Measurements from ENCODE around the gene NCOA7.

NCOA7 gene, protein sequence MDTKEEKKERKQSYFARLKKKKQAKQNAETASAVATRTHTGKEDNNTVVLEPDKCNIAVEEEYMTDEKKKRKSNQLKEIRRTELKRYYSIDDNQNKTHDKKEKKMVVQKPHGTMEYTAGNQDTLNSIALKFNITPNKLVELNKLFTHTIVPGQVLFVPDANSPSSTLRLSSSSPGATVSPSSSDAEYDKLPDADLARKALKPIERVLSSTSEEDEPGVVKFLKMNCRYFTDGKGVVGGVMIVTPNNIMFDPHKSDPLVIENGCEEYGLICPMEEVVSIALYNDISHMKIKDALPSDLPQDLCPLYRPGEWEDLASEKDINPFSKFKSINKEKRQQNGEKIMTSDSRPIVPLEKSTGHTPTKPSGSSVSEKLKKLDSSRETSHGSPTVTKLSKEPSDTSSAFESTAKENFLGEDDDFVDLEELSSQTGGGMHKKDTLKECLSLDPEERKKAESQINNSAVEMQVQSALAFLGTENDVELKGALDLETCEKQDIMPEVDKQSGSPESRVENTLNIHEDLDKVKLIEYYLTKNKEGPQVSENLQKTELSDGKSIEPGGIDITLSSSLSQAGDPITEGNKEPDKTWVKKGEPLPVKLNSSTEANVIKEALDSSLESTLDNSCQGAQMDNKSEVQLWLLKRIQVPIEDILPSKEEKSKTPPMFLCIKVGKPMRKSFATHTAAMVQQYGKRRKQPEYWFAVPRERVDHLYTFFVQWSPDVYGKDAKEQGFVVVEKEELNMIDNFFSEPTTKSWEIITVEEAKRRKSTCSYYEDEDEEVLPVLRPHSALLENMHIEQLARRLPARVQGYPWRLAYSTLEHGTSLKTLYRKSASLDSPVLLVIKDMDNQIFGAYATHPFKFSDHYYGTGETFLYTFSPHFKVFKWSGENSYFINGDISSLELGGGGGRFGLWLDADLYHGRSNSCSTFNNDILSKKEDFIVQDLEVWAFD

DNA sequence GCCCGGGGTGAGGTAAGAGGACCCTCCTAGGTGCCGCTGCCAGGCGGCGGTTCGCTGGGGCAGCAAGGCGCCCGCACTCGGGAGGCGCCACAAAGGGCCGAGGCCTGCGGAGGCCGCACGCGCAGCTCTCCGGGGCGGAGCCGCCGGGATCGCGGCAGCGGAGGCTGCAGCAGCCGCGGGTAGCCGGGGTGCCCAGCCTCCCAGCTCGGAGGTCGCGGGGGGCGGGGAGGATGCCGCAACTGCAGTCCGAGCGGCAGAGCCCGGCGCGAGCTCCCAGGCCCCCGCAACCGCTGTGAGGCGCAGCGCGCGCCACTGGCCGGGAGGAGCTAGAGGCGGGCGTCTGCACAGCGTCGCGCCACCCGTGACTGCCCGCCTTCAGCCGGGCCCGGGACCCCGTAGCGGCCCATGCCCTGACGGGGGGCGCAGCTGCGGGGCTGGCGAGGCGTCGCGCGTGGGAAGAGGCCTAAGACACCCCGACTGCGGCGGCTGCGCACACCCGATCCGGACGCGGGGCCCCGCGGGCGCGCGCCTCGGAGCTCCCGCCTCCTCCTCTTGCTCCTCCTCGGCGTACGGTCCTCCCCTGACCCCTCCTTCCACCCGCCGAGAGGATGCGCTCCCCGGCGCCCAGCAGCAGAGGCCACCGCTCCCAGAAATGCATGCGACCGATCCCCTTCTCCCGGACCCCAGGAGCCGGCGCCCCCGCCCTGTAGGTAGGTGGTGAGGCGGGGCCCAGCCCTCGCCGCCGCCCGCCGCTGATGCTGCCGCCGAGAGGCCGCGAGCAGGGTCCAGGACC is at the start of gene NCOA7:
NCOA7 (plus strand) TSS at position 603 of the 793 bp plus-strand sequence. CDS start 24,395 bp downstream, outside the sequence.
- peak; percentile 86 for DNase-seq

DNA sequence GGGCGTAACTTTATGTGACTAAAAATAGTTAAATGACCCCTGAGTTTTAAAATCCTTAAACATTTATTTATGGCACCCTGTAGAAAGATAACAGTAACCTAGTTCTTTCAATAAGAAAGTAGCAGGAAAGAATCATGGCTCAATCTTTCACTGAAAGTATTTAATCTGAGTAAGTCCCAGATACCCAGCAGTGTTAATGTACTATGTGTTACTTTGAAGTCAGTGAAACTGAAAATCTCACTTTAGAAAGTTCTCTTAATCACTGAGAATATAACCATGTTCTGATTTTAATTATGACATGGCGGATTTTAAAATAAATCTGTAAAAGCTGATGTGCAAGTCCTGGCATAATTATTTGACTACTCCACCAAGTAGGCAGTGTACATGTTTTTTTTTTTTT is 49.4 kb upstream of the NCOA7 start:
- no peak for DNase-seq

DNA sequence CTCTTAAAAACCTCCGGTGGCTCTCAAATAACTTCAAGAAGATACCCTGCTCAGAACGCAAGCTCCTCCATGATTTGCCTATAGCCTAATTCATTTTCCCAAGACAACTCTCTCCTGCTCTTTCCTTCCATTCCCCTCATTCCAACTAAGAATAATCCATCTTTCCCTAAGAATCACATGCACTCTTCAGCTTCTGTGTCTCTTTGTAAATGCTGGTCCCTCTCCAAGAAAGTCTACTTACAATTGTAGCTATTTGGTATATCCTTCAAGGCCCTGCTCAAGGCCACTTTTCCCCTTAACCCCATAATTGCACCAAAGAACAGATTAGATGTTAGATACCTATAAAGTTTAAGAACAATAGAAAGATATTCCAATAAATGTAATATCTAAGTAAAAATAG is 48.7 kb upstream of the NCOA7 start:
- DNase-seq, result no peak

DNA sequence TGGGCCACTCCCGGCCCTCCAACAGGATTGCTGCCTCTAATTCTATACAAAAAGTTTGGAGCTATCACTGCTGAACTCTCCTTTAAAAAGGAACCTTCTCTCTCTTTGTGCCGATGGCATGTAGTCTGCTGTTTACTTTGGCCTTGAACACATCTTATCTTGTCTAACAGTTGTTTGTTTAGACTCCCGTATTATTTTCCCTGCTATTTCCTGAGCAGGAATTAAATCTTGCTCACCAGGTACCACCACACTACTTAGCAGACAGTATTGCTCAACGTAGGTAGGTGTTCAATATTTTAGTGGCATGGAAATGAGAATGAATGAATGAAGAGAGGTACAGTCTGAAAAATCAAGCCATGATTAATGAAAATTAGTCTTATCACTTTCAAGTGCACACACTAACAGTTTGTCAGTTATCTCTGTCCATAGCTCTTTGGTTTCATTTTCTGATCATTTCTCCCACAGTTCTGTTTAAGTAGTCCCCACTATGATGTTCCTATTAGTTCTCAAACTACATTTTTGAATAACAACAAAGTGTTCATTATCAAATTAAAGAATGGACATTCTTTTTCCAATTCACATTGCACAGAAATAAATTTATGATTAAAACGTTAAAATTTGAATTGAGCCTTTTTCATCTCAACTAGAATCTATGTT is 48.2 kb upstream of the NCOA7 start:
- DNase-seq, result no peak

DNA sequence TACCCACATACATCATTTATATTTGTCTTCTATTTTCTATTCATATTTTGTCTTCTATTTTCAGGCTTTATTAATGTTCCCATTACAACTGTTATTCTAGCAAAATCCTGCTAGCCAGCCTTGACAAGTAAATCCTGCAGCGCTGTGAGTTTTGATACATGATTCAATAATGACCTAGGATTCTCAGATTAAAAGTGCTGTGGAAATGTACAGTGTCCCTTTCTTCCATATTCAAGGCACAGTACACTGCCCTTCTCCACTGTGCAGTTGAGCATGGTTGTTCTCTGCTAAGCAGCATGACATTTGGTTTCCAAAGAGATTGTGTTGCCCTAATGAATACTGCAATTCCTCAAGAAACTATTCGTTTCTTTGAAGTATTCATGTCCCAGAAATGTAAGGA is 47.2 kb upstream of the NCOA7 start:
- DNase-seq, result no peak

DNA sequence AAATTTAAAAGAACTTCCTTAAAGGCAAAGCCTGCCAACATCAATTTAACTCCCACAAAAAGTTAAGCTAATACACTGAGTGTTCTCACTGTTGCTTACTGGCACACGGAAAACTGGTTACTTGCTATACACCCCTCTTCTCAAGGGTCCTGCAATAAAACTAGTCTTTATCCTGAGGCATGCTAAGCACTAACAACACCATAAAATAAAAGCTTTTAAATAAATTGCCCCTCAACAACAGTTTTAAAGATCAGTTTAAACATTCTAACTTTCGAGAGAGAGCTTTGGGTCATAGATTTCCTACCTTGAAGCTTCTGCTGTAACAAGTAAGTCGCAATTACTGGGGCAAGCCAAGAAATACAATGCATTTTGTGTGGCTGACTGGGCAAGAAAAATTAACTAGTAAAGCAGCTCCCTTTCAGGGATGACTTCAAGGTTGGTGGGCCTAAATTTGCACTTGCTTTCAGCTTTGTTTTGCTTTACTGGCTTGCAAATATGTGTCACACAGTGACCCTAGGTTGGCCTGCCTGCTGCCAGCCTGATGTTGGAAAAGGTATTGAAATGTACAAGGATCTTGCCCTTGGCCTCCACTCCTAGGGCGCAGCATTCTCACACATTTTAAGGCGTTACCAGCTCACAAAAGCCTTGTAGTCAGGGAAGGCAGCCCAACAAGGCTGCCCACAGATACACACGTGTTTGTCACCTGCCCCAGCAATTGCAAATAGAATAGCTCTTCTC is 45.3 kb upstream of the NCOA7 start:
- DNase-seq, result no peak

DNA sequence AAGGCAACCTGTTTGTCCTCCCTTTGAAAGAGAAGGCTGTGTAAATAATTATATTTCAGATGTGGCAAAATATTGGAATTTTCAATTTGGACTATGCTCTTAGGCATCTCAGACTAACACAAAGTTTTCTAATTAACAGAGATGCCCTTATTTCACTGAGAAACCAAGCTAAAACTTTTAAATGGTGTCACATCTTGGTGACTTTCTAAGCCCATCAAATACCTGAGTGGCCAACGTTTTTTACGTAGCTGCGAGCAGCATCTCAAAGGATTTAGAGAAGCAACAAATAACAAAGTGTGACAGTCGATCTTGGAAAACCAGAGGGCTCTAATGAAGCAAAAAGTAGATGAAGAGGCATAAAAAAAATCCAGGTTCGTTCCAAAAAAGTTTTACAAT is 44.7 kb upstream of the NCOA7 start:
- DNase-seq, result no peak

DNA sequence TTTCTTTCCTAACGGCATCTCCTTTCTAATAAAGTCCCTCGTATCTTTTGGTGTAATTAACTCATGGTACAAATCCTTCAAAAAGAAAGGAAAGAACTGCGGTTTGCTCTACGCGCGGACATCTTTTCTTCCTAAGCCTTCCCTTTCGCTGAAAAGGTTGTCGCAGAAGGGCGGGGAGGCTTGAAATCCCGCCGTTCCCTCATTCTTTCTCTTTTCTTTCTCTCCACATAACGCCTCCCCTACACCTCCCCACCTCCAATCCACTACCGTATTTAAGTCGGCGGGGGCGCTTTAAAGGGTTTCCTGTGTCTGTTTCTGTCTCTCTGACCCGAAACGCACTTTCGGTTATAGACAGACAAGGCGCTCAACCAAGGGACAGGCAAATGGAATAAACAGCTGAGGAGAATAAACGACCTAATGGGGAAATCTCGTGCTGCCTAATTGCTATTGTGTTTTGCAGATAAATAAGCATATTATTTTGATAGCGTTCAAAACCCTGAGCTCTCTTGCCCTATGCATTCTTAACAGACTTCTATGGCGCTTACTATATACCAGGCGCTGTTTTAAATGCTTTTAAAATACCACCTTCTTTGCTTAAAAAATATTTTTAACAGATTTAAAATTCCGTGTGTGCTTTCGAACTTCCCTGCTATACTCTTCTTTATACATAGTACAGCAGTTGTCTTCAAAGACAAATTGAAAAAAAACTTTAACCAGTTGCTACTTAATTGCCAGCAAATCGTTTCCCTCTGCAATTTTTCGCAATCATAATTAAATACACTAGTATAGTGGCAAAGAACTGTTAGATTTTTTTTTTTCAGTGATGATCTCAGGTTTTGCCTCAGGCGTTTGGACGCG is 43.8 kb upstream of the NCOA7 start:
- DNase-seq, result peak; percentile 88

DNA sequence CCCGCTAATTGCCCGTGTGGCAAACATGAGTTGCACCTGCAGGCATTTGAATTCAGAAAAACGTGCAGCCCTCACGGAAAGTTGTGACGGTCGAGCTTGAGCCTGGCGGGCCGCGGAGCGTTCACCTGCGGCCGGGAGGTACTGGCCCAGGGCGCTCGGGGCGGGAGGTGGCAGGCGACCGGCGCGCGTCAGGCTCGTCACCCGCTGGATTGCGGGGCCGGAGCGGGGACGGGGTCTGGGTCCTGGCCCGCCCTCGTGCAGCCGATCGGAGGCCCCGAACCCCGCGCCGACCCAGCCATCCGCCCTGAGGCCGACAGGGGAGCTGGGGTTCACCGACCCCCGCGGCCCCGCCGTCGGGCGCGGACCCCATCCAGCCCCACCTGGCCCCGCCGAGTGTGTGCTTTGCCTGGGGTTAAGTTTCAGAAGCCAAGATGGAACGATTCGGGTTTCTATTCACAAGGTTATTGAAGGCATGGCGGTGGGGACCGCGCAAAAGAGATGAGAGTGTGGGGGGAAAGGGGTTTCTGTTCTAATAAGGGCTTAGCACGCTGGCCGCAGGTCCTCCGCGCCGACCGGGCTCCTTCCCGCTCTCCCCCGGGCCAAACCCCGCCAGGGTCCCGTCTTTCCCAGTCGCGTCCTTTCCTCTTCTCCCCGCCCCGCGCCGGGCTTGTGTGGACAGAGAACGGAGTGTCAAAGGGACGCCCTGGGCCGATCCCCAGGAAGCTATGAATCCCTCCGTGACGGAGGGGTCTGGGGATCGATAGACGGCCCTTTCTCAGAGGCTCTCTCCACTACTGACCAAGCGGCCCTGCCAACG is 43.0 kb upstream of the NCOA7 start:
- DNase-seq, result peak; percentile 68

DNA sequence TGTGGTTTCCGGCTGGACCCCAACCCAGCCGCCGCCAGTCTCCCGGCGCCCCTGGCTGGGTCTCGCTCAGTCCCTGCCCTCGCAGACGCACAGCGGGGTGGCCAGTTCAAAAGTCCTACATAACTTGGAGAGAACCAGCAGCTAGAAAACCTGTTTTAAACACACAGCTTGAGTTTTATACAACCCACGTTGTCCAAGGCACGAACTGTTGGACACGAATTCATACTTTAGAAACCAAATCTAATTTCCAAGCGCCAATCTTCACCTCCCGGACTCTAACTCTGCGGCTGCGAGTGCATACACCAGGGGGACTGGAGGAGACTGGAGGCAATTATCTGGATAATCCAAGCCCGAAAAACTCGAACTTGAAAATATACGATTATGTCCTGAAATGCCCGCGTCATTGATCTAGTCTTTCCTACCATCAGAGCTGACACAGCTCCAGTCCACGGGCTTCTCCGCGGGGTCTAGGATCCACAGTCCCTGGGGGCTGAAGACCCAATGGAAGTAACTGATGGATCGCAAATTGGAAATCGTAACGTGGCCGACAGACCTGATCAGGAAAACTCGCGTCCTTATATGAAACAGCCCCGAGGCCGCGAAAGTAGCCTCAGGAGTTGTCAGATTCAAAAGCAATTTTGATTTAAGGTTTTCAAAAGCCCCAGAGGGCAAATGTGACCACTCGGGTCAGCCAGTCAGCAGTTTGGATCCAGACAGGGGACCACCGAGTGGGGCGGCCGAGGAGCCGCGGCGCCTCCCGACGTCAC is 42.2 kb upstream of the NCOA7 start:
- DNase-seq, result peak; percentile 84

DNA sequence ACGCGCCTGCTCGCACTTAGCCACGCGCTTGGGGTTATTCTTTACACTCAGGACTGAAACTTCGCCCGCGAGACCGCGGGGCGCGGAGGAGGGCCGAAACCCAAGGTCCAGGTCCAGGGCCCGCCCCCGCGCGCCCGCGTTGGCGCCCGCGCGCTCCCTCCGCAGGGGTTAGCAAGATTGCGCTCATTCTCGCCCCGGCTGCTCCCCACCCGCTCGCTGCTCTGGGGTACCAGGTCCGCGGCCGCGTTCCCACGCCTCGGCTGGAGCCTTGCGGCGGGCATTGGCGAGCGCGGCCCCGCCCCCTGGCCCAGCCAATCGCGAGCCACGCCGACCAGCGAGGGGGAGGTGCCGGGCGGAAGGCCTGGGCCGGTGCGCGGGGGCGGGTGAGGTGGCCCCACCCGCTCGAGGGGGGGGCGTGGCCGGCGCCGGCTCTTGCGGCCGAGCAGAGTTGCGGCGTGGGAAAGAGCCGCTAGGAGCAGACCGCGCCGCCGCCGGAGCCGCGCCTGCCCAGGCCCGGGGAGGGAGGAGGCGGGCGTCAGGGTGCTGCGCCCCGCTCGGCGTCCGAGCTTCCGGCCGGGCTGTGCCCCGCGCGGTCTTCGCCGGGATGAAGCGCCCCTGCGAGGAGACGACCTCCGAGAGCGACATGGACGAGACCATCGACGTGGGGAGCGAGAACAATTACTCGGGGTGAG is 41.4 kb upstream of the NCOA7 start, which contains the start of gene HEY2:
HEY2 (plus strand) TSS at position 460 of the 692 bp plus-strand sequence; CDS start at position 605, 145 bp downstream.
- peak; percentile 89 for DNase-seq

DNA sequence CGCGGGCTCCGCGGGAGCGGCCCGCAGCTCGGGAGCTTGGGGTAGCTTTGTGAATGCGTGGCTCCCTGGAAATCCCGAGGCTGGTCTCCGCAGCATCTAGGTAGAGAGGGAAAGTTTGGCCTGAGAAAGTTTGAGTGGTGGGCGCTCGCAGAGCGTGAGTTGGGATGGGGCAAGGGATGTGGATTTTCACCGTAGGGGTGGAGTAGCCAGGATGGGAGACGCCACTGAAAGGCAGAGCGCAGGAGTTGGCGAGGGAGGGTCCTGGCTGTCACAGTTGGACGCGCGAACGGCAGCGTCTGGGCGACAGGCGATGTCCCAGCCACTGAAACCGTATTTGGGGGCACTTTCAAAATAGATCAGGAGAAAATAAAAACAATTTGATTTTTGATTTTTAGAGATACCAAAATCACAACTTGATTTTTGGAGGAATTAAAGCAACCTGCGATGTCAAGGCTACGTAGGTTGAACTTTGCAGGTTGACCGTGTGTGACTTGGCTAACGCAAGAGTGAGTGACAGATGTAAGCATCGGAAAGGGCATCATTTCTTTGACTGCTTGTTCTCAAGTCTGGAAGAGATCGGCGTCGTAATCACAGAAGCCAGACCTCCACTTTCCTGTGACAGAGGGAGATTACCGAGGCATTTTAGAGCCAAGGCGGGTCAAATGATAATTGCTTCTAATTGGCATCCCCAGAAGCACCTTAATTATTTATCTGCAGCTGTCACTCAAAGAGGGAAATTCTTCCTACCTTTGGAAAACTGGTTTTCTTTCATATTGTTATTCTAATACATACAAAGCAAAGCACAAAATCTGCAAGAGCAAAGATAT is 40.7 kb upstream of the NCOA7 start:
- DNase-seq, result peak; percentile 72

DNA sequence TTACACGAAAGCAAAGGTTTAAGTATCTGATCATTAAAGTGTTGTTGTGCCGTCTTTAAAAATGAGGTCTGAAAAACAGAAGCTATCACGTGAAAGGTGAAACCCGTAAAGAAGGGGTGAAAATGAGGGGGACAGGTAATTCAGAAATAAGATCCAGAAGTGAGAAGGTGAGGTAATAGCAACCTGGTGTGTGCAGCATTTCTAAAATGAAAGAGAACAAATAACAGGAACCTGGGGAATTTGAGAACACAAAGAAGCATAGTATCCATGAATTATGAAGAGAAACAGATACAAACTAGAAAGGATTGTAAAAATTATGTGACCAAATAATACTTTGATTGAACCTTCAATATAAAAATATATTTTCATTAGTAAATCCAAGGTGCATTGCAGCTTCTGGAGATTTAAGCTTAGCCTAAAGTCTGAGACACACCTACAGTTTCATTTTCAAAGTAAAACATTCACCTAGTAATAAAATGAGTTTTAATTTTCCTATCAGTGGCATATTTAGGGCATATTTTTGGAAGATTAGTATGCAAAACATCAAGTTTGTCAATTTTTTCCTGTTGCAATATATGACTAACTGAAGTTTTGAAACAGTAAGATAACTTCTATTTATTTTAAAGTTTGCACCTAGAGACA is 39.9 kb upstream of the NCOA7 start:
- peak; percentile 66 for DNase-seq

DNA sequence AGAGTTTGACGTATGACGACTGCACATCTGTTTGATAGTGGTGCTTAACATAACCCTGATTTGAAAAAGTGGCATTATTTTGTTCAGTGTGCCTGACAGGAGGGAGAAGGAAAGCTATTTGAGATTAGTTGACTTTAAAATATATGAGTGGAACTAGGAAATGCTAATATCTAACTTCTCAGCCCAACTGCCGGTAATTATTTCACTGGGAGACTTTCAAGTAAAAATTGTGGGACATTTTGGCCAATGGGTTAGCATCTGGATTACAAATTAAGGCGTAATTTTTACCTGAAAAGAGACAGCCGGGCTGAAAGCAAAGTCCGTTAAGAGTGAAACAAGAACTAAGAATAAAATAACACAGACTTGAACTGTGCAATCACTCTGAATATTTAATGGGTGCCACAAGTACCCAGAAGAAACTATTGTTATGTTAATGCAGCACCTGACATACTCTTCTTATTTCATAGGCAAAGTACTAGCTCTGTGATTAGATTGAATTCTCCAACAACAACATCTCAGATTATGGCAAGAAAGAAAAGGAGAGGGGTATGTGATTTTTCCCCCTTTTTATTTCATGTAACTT is 39.3 kb upstream of the NCOA7 start:
- DNase-seq, result no peak

DNA sequence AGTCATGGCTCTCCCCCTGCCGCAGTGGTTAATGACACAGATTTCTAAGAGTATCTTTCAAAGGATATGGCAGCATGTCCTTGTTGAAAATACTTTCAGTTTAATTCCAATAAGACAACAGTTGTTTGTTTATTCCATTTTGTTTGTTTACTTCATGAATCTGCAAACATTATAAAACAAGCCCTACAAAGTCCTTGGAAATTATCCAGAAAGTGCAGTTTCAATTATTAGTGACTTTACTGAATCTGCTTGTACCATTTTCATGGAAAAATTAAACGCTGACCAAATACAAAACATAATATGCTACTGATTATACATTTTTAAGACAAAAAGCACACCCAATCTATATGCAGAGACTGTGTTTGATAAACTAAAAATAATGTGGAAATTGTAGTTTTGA is 38.0 kb upstream of the NCOA7 start:
- DNase-seq, result no peak

DNA sequence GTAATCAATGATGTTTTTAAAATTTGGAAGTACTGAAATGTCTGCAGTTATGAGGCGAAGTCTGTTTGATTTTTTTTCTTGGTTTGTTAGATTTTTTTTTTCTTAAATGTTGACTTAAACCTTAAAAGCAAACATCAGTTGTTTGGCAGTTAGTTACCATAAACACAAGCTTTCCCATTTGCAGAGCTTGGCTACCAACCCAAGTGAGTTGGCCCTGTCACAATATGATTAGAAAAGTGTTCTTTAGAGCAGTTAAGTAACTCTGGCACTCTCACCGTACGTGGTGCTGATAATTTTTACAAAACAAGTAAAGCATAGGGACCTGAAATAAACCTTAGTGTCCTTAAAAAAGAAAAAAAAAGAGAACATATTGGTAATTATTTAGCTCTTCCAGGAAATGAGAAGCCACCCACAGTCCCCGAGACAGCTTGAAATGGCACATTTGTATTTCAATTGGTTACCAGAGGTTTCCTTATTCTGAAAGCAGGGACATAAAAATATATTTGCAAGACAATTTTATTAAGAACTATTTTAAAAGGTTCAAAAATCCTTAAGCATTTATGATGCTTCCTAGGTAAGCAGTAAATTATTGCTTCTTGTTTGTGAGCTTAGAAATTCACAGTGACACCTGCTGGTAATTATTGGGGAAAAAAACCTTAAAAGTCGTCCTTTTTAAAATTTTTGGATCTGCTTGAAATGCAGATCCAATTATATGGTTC is 37.4 kb upstream of the NCOA7 start:
- peak; percentile 37 for DNase-seq

All from NCI-H2171 treated with DMSO at 0.1 percent for 48 hours (cell line).